GM18502 (cell line): Measurements from ENCODE around the gene LSR.
"Not testable (repeated sequence)": the region's sequence is repeated elsewhere in the genome, so short reads cannot be mapped to it uniquely, and the experiment has no call there.

ENCODE experiments used
- ATAC-seq: cut with Tn5 transposase; IDR thresholded peaks from one replicate; pipeline ENCODE4 v1.9.1; 2021; ENCODE audit warnings: mild to moderate bottlenecking; ENCODE audit not compliant: unreplicated experiment, poor library complexity

Gene LSR

GRCh38 chr19:35217649-35217990 is 31.2 kb upstream of the LSR start:
- ATAC-seq: no peak

GRCh38 chr19:35219008-35219407 is 29.8 kb upstream of the LSR start:
- no peak for ATAC-seq

- ATAC-seq: no peak
These were observed 28.4 kb upstream of the LSR start for GRCh38 chr19:35220315-35220921.

- not testable (repeated sequence) for ATAC-seq
These were observed 27.7 kb upstream of the LSR start for GRCh38 chr19:35220973-35221590.

GRCh38 chr19:35222373-35223015 is 26.3 kb upstream of the LSR start:
- ATAC-seq: no peak

- ATAC-seq: no peak
These were observed 25.6 kb upstream of the LSR start for GRCh38 chr19:35223084-35223790.

- no peak for ATAC-seq
These were observed 24.8 kb upstream of the LSR start for GRCh38 chr19:35223862-35224505.

- no peak for ATAC-seq
These were observed 23.9 kb upstream of the LSR start for GRCh38 chr19:35224681-35225571.

- ATAC-seq: no peak
These were observed 22.9 kb upstream of the LSR start for GRCh38 chr19:35225951-35226350.

- no peak for ATAC-seq
These were observed 22.1 kb upstream of the LSR start for GRCh38 chr19:35226748-35227147.

- ATAC-seq: no peak
These were observed 20.4 kb upstream of the LSR start, which contains the start of gene FAM187B for GRCh38 chr19:35228177-35228930. TSS of gene FAM187B (minus strand) at chr19:35228739. CDS start at chr19:35228680, 59 bp downstream.

- ATAC-seq: no peak
These were observed 19.2 kb upstream of the LSR start for GRCh38 chr19:35229601-35230000.

- no peak for ATAC-seq
These were observed 16.7 kb upstream of the LSR start for GRCh38 chr19:35231956-35232645.

- no peak for ATAC-seq
These were observed 15.9 kb upstream of the LSR start for GRCh38 chr19:35232912-35233311.

GRCh38 chr19:35236638-35237400 is 12.0 kb upstream of the LSR start:
- ATAC-seq: no peak

- ATAC-seq: not testable (repeated sequence)
These were observed 9.2 kb upstream of the LSR start for GRCh38 chr19:35239597-35239996.

GRCh38 chr19:35240327-35240726 is 8.5 kb upstream of the LSR start:
- ATAC-seq: no peak

GRCh38 chr19:35241417-35241816 is 7.4 kb upstream of the LSR start:
- ATAC-seq: no peak
